H9 (cell line): Measurements from ENCODE around the gene ATF5. TPM values are rescaled to one million over a fixed set of nuclear protein-coding genes. Genes with fewer than 3 reads are reported as not detected.
"Not testable (repeated sequence)": the region's sequence is repeated elsewhere in the genome, so short reads cannot be mapped to it uniquely, and the experiment has no call there.

Experiments
- DNase-seq: peaks from one replicate; pipeline ENCODE4 v3.0.0-alpha.2; 2017
- H2AFZ ChIP-seq: one replicate; pipeline ENCODE4 v1.6.1; 2013; ENCODE audit warnings: mild to moderate bottlenecking, low read length, control low read depth, moderate library complexity
- H2AK5ac ChIP-seq: 2 replicates; pipeline ENCODE4 v1.6.1; 2013; ENCODE audit warnings: low read length, control low read depth, mixed read lengths; ENCODE audit not compliant: insufficient read length
- H2BK120ac ChIP-seq: one replicate; pipeline ENCODE4 v1.6.1; 2013; ENCODE audit warnings: low read depth, mild to moderate bottlenecking, low read length, control low read depth, inconsistent platforms; ENCODE audit not compliant: poor library complexity, severe bottlenecking
- H2BK12ac ChIP-seq: 2 replicates; pipeline ENCODE4 v1.6.1; 2013; ENCODE audit warnings: low read length, control low read depth, mixed read lengths, low read depth; ENCODE audit not compliant: insufficient read length
- H2BK15ac ChIP-seq: 2 replicates; pipeline ENCODE4 v1.6.1; 2013; ENCODE audit warnings: low read depth, low read length, control low read depth
- H2BK20ac ChIP-seq: one replicate; pipeline ENCODE4 v1.6.1; 2013; ENCODE audit warnings: low read depth, mild to moderate bottlenecking, low read length, control low read depth, inconsistent platforms; ENCODE audit not compliant: poor library complexity, severe bottlenecking
- H2BK5ac ChIP-seq: 2 replicates; pipeline ENCODE4 v1.6.1; 2013; ENCODE audit warnings: low read length, control low read depth, mixed read lengths; ENCODE audit not compliant: insufficient read length
- H3K14ac ChIP-seq: 2 replicates; pipeline ENCODE4 v1.6.1; 2013; ENCODE audit warnings: low read length, control low read depth; ENCODE audit not compliant: insufficient read depth
- H3K18ac ChIP-seq: 2 replicates; pipeline ENCODE4 v1.6.1; 2013; ENCODE audit warnings: low read depth, mild to moderate bottlenecking, mixed read lengths, low read length, control low read depth; ENCODE audit not compliant: insufficient read length
- H3K23ac ChIP-seq: 2 replicates; pipeline ENCODE4 v1.6.1; 2013; ENCODE audit warnings: low read length, control low read depth, mixed read lengths, low read depth; ENCODE audit not compliant: insufficient read length
- H3K23me2 ChIP-seq: 2 replicates; pipeline ENCODE4 v1.6.1; 2013; ENCODE audit warnings: low read depth, mild to moderate bottlenecking, mixed read lengths, low read length, control low read depth; ENCODE audit not compliant: insufficient read length, poor library complexity, severe bottlenecking
- H3K27ac ChIP-seq: 2 replicates; pipeline ENCODE4 v1.5.1; 2013; ENCODE audit warnings: low read length, control low read depth, mixed read lengths, low read depth; ENCODE audit not compliant: insufficient read length
- H3K27me3 ChIP-seq: 2 replicates; pipeline ENCODE4 v1.6.1; 2013; ENCODE audit warnings: low read length, control low read depth, inconsistent platforms; ENCODE audit not compliant: insufficient read depth
- H3K4ac ChIP-seq: 2 replicates; pipeline ENCODE4 v1.6.1; 2013; ENCODE audit warnings: low read depth, mild to moderate bottlenecking, control low read depth, inconsistent platforms, low read length, moderate library complexity
- H3K4me1 ChIP-seq: 2 replicates; pipeline ENCODE4 v1.6.1; 2013; ENCODE audit warnings: low read length, control low read depth, inconsistent platforms; ENCODE audit not compliant: insufficient read depth
- H3K4me2 ChIP-seq: 2 replicates; pipeline ENCODE4 v1.6.1; 2013; ENCODE audit warnings: low read length, control low read depth, mixed read lengths; ENCODE audit not compliant: insufficient read length, insufficient read depth
- H3K56ac ChIP-seq: 2 replicates; pipeline ENCODE4 v1.6.1; 2013; ENCODE audit warnings: low read depth, mild to moderate bottlenecking, mixed read lengths, low read length, control low read depth; ENCODE audit not compliant: insufficient read length
- H3K79me1 ChIP-seq: 2 replicates; pipeline ENCODE4 v1.6.1; 2013; ENCODE audit warnings: low read depth, mild to moderate bottlenecking, moderate library complexity, low read length, control low read depth, inconsistent platforms; ENCODE audit not compliant: insufficient read depth, poor library complexity, severe bottlenecking
- H3K79me2 ChIP-seq: 2 replicates; pipeline ENCODE4 v1.6.1; 2013; ENCODE audit warnings: low read length, control low read depth, inconsistent platforms; ENCODE audit not compliant: insufficient read depth
- H3K9ac ChIP-seq: 2 replicates; pipeline ENCODE4 v1.6.1; 2013; ENCODE audit warnings: low read length, control low read depth, mixed read lengths; ENCODE audit not compliant: insufficient read length; ENCODE audit errors: extremely low read depth
- H3K9me3 ChIP-seq: one replicate; pipeline ENCODE4 v1.6.1; 2013; ENCODE audit warnings: low read depth, low read length, inconsistent platforms; ENCODE audit not compliant: control insufficient read depth
- H3T11ph ChIP-seq: one replicate; pipeline ENCODE4 v1.6.1; 2013; ENCODE audit warnings: mild to moderate bottlenecking, low read length, control low read depth, inconsistent platforms
- H4K20me1 ChIP-seq: one replicate; pipeline ENCODE4 v1.6.1; 2013; ENCODE audit not compliant: control insufficient read depth, insufficient read length, insufficient read depth
- H4K5ac ChIP-seq: 2 replicates; pipeline ENCODE4 v1.6.1; 2013; ENCODE audit warnings: low read depth, mild to moderate bottlenecking, mixed read lengths, low read length, control low read depth; ENCODE audit not compliant: insufficient read length
- H4K8ac ChIP-seq: replicated peaks from 2 replicates; pipeline ENCODE4 v1.6.1; 2013; ENCODE audit warnings: low read length, control low read depth, mixed read lengths, low read depth; ENCODE audit not compliant: insufficient read length
- H4K91ac ChIP-seq: 2 replicates; pipeline ENCODE4 v1.6.1; 2013; ENCODE audit warnings: low read depth, mild to moderate bottlenecking, moderate library complexity, mixed read lengths, low read length, control low read depth; ENCODE audit not compliant: insufficient read length
- H3K27ac Mint-ChIP-seq, 3 experiments: 2 replicates in 2 of 3; 3 replicates in 1 of 3; pipeline ENCODE4 v1.8.0; 2020 to 2021; ENCODE audit warnings: mixed read lengths in 3 of 3, mild to moderate bottlenecking in 1 of 3, moderate library complexity in 1 of 3
- H3K27me3 Mint-ChIP-seq: 2 replicates; pipeline ENCODE4 v1.8.0; 2021; ENCODE audit warnings: low read depth, mild to moderate bottlenecking, moderate library complexity, mixed read lengths
- H3K36me3 Mint-ChIP-seq, 3 experiments: 2 replicates in 2 of 3; 3 replicates in 1 of 3; pipeline ENCODE4 v1.8.0; 2020 to 2021; ENCODE audit warnings: low read depth in 3 of 3, mixed read lengths in 3 of 3; ENCODE audit not compliant: insufficient read depth in 1 of 3
- H3K4me1 Mint-ChIP-seq, 2 experiments: 2 replicates each; pipeline ENCODE4 v1.8.0; 2020; ENCODE audit warnings: mixed read lengths in 2 of 2
- H3K4me3 Mint-ChIP-seq, 2 experiments: 2 replicates in 1 of 2; 3 replicates in 1 of 2; pipeline ENCODE4 v1.8.0; 2020 to 2021; ENCODE audit warnings: mild to moderate bottlenecking in 2 of 2, mixed read lengths in 2 of 2, moderate library complexity in 1 of 2
- H3K9me3 Mint-ChIP-seq, 2 experiments: 2 replicates in 1 of 2; 3 replicates in 1 of 2; pipeline ENCODE4 v1.8.0; 2020; ENCODE audit warnings: mild to moderate bottlenecking in 2 of 2, mixed read lengths in 2 of 2, moderate library complexity in 1 of 2
- WGBS: extraction: QIAGEN DNeasy Blood & Tissue Kit; methylation state at CpG from one replicate; pipeline ENCODE4 v1.1.7; 2013; ENCODE audit warnings: missing lambda C conversion rate, low lambda C conversion rate, mixed read lengths; ENCODE audit not compliant: insufficient read length; ENCODE audit errors: extremely low coverage; 5-methylcytosine and 5-hydroxymethylcytosine counted together
- total RNA-seq: library from RNA; stranded (reverse); gene quantifications from 2 replicates; pipeline ENCODE4 v1.2.1, GENCODE V29; 2021

Gene ATF5
- total RNA-seq, 1 experiment from 2014 or later = 18.5 TPM

DNA sequence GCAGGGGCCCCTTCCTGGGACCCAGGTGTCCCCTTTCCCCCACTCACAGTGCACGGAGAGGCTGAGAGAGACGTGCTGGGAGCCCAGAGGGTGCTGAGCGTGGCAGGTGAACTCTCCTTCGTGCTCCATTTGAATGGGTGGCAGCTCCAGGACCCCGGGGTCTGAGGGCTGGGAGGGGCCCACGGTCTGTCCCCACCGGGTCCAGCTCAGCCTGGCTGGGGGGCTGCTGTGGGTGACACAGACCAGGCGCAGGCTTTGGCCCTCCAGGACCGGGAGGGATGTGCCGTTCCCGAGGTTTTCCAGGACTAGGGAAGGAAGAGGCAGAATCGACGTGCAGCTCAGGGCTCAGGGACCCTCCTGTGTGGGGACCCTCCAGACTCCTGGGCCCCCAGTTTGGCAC lies 29.6 kb downstream of the ATF5 start:
- not testable (repeated sequence) for H4K20me1 ChIP-seq, H3K27ac Mint-ChIP-seq, H3K27me3 Mint-ChIP-seq, H3K4me2 ChIP-seq, H3K56ac ChIP-seq, H2AK5ac ChIP-seq, H3K79me2 ChIP-seq, H3K4ac ChIP-seq, H4K5ac ChIP-seq, H3K18ac ChIP-seq, DNase-seq, H2BK20ac ChIP-seq, H2BK12ac ChIP-seq, H3T11ph ChIP-seq, H3K23me2 ChIP-seq, H3K14ac ChIP-seq, H3K4me3 Mint-ChIP-seq, H2BK120ac ChIP-seq, H3K4me1 ChIP-seq, H4K8ac ChIP-seq, H3K79me1 ChIP-seq, H3K9ac ChIP-seq, H2AFZ ChIP-seq, H4K91ac ChIP-seq, H2BK5ac ChIP-seq, H2BK15ac ChIP-seq, H3K9me3 ChIP-seq, H3K27ac ChIP-seq, H3K23ac ChIP-seq, H3K27me3 ChIP-seq, H3K36me3 Mint-ChIP-seq
- H3K4me1 Mint-ChIP-seq = peaks cover 18 to 36% of the 10 kb centered on the region in 2 experiments
- peaks cover 9 to 10% of the 10 kb centered on the region in 2 experiments; a peak in 4 of 5 replicates for H3K9me3 Mint-ChIP-seq
- WGBS = no CpG with 5 or more reads among the region's 13 CpGs

DNA sequence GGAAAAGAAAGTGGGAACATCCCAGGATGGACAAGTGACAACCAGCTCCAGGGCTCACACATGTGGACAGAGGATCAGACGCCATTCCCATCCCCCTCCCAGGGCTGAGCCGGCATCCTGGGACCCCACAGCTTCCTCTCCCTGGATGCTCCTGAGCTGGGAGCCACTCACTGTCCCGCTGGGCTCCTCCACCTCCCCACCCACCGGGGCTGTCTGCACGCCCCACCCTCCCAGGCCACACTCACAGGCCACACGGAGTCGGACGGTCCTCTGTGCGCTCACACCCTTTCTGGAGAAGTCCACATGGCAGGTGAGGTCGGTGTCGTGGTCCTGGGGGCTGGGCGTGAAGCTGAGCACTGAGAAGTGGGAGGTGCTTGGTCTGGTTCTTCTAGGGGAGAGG lies 30.9 kb downstream of the ATF5 start:
- H3K27me3 Mint-ChIP-seq, H2BK20ac ChIP-seq, H3K27me3 ChIP-seq, H2BK15ac ChIP-seq, H3K79me2 ChIP-seq, H3K4me3 Mint-ChIP-seq, H2BK120ac ChIP-seq, H2AK5ac ChIP-seq, H3K23ac ChIP-seq, H3K36me3 Mint-ChIP-seq, H3K27ac ChIP-seq, DNase-seq, H3K23me2 ChIP-seq, H2BK12ac ChIP-seq, H3K18ac ChIP-seq, H3K56ac ChIP-seq, H3K4me2 ChIP-seq, H3K9me3 ChIP-seq, H3K27ac Mint-ChIP-seq, H3K4ac ChIP-seq, H2BK5ac ChIP-seq, H4K8ac ChIP-seq, H4K5ac ChIP-seq, H3T11ph ChIP-seq, H3K14ac ChIP-seq, H4K91ac ChIP-seq, H4K20me1 ChIP-seq, H3K9ac ChIP-seq, H3K79me1 ChIP-seq, H3K4me1 ChIP-seq, H2AFZ ChIP-seq: not testable (repeated sequence)
- Mint-ChIP-seq H3K4me1 (peaks cover 8 to 25% of the 10 kb centered on the region in 2 experiments), H3K9me3 (peaks cover 13% of the 10 kb centered on the region in 2 experiments)
- no CpG with 5 or more reads among the region's 12 CpGs for WGBS
